Omental fat pad (tissue), 4 donors: ENCODE results near the gene AKAP13. TPM values are rescaled to one million over a fixed set of nuclear protein-coding genes. Genes with fewer than 3 reads are reported as not detected.

Experiments used
- ATAC-seq: fragments of 150-250 bp; one replicate; pipeline ENCODE4 v1.9.1; 2016; ENCODE audit warnings: mild to moderate bottlenecking, moderate library complexity; ENCODE audit not compliant: low FRiP score
- DNase-seq: peaks from one replicate; pipeline ENCODE4 v3.0.0-alpha.2; 2019; ENCODE audit warnings: low spot score
- total RNA-seq, 4 donors: library from RNA; depleted of rRNA; stranded (reverse); fragments of >200 nt; gene quantifications; one replicate each; pipeline ENCODE4 v1.1.0, GENCODE V29; 2016
- TF ChIP-seq, protein P1 (sequence below), 3 donors: fragments of 450-650 bp; IDR thresholded peaks; one replicate each; pipeline ENCODE4 v1.5.1; 2016 to 2017; ENCODE audit warnings: antibody characterized with exemption in 3 of 3, mild to moderate bottlenecking in 3 of 3, moderate library complexity in 2 of 3

The AKAP13 gene
- total RNA-seq, 4 donors from 2014 or later = 162 to 301 (median 216) TPM

GRCh38 chr15:85607141-85607806 lies 226.9 kb downstream of the AKAP13 start:
- TF ChIP-seq, protein P1, sequence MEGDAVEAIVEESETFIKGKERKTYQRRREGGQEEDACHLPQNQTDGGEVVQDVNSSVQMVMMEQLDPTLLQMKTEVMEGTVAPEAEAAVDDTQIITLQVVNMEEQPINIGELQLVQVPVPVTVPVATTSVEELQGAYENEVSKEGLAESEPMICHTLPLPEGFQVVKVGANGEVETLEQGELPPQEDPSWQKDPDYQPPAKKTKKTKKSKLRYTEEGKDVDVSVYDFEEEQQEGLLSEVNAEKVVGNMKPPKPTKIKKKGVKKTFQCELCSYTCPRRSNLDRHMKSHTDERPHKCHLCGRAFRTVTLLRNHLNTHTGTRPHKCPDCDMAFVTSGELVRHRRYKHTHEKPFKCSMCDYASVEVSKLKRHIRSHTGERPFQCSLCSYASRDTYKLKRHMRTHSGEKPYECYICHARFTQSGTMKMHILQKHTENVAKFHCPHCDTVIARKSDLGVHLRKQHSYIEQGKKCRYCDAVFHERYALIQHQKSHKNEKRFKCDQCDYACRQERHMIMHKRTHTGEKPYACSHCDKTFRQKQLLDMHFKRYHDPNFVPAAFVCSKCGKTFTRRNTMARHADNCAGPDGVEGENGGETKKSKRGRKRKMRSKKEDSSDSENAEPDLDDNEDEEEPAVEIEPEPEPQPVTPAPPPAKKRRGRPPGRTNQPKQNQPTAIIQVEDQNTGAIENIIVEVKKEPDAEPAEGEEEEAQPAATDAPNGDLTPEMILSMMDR (IDR thresholded peaks at IDR 0.05) = no peak
- DNase-seq (no peak), ATAC-seq (no peak)

- TF ChIP-seq, protein P1 (IDR thresholded peaks at IDR 0.05) = no peak
- ATAC-seq = peak; percentile 83
Observed at GRCh38 chr15:85607842-85608241, 227.4 kb downstream of the AKAP13 start.

DNA sequence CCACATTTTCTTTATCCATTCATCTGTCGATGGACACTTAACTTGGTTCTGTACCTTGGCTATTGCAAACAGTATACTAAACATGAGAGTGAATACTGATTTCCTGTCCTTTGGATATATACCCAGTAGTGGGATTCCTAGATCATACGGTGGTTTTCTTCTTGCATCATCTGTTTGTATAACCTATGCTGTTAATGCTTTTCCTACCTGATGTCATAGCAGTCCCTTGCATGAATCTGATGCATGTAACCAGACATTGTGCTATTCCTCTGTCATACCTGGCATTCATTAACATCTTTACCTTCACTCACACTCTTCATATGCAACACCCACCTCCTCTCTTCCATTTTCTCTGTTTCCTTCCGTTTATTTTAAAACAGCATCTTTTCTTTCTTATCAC lies 229.1 kb downstream of the AKAP13 start:
- TF ChIP-seq, protein P1 (IDR thresholded peaks at IDR 0.05) = no peak
- no peak for DNase-seq
- ATAC-seq = no peak

More at GRCh38 chr15:85607842-85608241, 227.4 kb downstream of the AKAP13 start:
- no peak for DNase-seq

DNA sequence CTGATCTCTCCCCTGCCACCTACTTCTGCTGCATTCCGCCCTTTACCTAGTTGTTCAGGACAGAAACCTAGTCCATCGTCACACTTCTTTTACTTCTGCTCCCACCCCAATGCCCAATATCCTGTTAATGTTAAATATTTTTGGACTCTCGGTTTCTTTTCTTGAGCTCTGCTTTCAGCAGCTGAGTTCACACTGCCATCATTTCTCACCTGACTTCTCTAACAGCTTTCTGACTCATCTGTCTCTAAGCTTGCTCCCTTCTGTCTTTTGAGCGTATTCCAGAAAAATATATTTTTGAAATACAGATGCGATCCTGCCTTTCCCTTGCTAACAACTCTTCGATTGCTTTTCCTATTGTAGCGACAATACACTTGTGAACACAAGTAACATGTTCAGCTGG lies 231.0 kb downstream of the AKAP13 start:
- TF ChIP-seq, protein P1 (IDR thresholded peaks at IDR 0.05) = no peak
- DNase-seq = no peak
- no peak for ATAC-seq

GRCh38 chr15:85614059-85614458 lies 233.7 kb downstream of the AKAP13 start:
- ATAC-seq = no peak
- TF ChIP-seq, protein P1 (IDR thresholded peaks at IDR 0.05) = no peak
- no peak for DNase-seq

- ATAC-seq = no peak
- TF ChIP-seq, protein P1 (IDR thresholded peaks at IDR 0.05) = no peak
- DNase-seq = no peak
Observed at GRCh38 chr15:85615930-85616329, 235.5 kb downstream of the AKAP13 start.

DNA sequence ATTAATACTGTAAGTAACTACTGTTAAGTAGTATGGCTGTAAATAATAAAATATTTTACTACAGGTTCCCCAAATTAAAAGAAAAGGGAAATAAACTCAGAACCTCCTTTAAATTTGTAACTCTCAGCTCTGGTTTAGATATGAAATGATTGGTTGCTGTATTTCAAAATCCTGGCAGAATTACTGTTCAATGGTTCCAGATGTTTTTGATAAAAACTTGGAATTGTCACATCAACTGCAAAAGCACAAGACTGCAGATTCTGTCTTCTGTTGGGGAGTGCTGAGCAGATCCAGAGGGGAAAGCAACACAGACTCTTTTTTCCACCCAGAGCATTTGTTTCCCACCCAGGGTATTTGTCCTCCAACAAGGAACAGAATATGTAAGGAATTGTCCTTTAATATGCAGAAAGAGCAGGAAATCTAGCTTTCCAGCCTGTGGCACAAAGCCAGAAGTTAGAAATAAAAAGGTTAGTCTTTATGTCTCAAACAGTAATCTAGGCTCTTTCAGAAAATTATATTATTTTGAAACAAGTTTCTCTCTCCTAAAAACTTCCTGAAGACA lies 236.2 kb downstream of the AKAP13 start:
- TF ChIP-seq, protein P1 (IDR thresholded peaks at IDR 0.05) = no peak
- DNase-seq = no peak
- ATAC-seq = no peak
